ENCODE data around the gene STUM.

DNA sequence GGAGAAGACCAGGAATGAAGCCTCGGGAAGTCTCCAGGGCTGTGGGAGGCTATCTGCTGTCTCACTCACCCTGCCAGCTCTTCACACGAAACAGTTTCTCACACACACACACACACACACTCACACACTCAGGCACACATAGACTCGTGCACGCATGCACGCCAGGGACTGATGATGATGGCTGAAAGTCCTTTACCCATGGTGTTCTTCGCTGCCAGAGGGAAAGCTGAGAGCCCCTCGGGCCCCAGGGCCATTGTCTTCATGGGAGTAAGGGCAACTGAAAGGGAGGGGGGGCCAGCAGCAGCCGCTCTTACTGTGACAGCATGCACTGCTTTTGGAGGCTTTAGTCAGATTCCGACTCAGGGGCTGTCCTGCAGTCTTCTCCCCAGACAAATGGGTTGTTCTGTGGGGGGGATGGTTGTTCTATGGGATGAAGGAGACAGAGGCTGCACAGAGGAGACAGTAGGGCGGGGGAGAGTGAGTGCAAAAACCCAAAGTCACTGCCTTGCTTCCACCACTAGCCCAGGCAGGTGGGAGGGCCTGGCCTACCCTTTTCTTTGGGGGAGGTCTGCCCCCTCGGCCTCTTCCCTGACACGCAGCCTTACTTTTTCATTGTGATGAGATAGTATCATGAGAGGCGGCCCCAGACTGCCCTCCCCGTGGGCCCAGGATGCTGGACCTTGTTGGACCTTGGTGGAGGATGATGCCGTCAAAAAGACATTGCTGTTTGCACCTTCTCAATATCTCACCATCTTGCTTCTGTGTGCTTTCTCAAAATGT is 29.0 kb downstream of the STUM start:
- TF ChIP-seq, protein P1, sequence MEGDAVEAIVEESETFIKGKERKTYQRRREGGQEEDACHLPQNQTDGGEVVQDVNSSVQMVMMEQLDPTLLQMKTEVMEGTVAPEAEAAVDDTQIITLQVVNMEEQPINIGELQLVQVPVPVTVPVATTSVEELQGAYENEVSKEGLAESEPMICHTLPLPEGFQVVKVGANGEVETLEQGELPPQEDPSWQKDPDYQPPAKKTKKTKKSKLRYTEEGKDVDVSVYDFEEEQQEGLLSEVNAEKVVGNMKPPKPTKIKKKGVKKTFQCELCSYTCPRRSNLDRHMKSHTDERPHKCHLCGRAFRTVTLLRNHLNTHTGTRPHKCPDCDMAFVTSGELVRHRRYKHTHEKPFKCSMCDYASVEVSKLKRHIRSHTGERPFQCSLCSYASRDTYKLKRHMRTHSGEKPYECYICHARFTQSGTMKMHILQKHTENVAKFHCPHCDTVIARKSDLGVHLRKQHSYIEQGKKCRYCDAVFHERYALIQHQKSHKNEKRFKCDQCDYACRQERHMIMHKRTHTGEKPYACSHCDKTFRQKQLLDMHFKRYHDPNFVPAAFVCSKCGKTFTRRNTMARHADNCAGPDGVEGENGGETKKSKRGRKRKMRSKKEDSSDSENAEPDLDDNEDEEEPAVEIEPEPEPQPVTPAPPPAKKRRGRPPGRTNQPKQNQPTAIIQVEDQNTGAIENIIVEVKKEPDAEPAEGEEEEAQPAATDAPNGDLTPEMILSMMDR (IDR thresholded peaks at IDR 0.05; ENCODE audit: low read depth, low read length): no peak
- TF ChIP-seq EZH2phosphoT487 (IDR thresholded peaks at IDR 0.05; ENCODE audit: low read depth): no peak

Measured in OCI-LY3 (cell line).